GM20000 (cell line): Measurements from ENCODE around the gene TIPRL.
A peak's percentile ranks its signal among the peaks of the same experiment; 100 is the strongest.

ENCODE experiments used
- DNase-seq: peaks from one replicate; pipeline ENCODE4 v3.0.0; 2012; ENCODE audit warnings: low spot score
- CTCF ChIP-seq: IDR thresholded peaks from 2 replicates; pipeline ENCODE4 v1.5.1; 2012; ENCODE audit warnings: mild to moderate bottlenecking, control low read depth; ENCODE audit errors: extremely low read depth, missing control alignments

The TIPRL gene

GRCh38 chr1:168178638-168179437 is at the start of gene TIPRL:
Gene TIPRL, plus strand, starts transcription at chr1:168178962. Its CDS starts 116 bp downstream, at chr1:168179078.
- peak; percentile 88 for DNase-seq
- peak; percentile 42 for TF ChIP-seq CTCF

GRCh38 chr1:168129933-168130332 is 48.8 kb upstream of the TIPRL start:
- DNase-seq = no peak
- no peak for TF ChIP-seq CTCF

- no peak for TF ChIP-seq CTCF
- no peak for DNase-seq
Measured at GRCh38 chr1:168134132-168134531, 44.6 kb upstream of the TIPRL start.

GRCh38 chr1:168134642-168135041 is 44.1 kb upstream of the TIPRL start:
- no peak for DNase-seq
- TF ChIP-seq CTCF = no peak

GRCh38 chr1:168135116-168135920 is 43.4 kb upstream of the TIPRL start:
- TF ChIP-seq CTCF = no peak
- no peak for DNase-seq

GRCh38 chr1:168135921-168136708 is 42.6 kb upstream of the TIPRL start:
- peak; percentile 50 for DNase-seq
- TF ChIP-seq CTCF = no peak
